HepG2 (cell line): Measurements from ENCODE around the gene VPS4B. TPM values are rescaled to one million over a fixed set of nuclear protein-coding genes. Genes with fewer than 3 reads are reported as not detected.

Experiments used
- ATAC-seq: fragments of 200-7000 bp; cut with Tn5 transposase; 3 replicates; pipeline ENCODE4 v1.9.1; 2020; ENCODE audit warnings: mild to moderate bottlenecking, moderate library complexity
- BruUV-seq: library from RNA; stranded (reverse); fragments of 400-500 nt; replicated peaks from 2 replicates; lab custom pipeline; 2021; lab: Mats Ljungman, UMichigan
- CTCF ChIA-PET: fragments of 300-600 bp; formaldehyde crosslinking; extraction: SDS; loops from one replicate; lab custom pipeline; 2021; ENCODE audit warnings: low total read pairs, inconsistent platforms, low intra/inter-chr PET ratio; lab: Yijun Ruan, JAX
- POLR2A ChIA-PET: fragments of 350-600 bp; sonication (Branson Sonifier 250); formaldehyde crosslinking; loops from one replicate; lab custom pipeline; 2020; ENCODE audit warnings: antibody characterized with exemption, inconsistent platforms; lab: Yijun Ruan, JAX
- DNase-seq: peaks from one replicate; pipeline ENCODE4 v3.0.0-alpha.2; 2015; ENCODE audit warnings: low spot score
- FAIRE-seq: peaks from 3 replicates; lab custom pipeline; 2011; peaks lifted over from hg19 to GRCh38; lab: Jason Lieb, UNC
- H2AFZ ChIP-seq: one replicate; pipeline ENCODE4 v1.6.1; 2011; ENCODE audit warnings: low read length, inconsistent platforms
- H3K27ac ChIP-seq: fragments of 300-600 bp; 3 replicates; pipeline ENCODE4 v1.8.0; 2011; ENCODE audit warnings: mixed run types, mild to moderate bottlenecking, mixed read lengths, low read length, inconsistent platforms; ENCODE audit not compliant: insufficient read depth; ENCODE audit errors: extremely low read length
- H3K27me3 ChIP-seq, 2 experiments: fragments of 200-600 bp in 1 of 2; 2 replicates in 1 of 2; 3 replicates in 1 of 2; pipeline versions ENCODE4 v1.6.0 to v1.8.0; 2011; ENCODE audit warnings: low read length in 2 of 2, mild to moderate bottlenecking in 2 of 2, moderate library complexity in 2 of 2, inconsistent platforms in 1 of 2; ENCODE audit not compliant: insufficient read depth in 2 of 2, control insufficient read depth in 1 of 2
- H3K36me3 ChIP-seq, 2 experiments: fragments of 200-600 bp in 1 of 2; replicated peaks in 1 of 2; 2 replicates in 1 of 2; 3 replicates in 1 of 2; pipeline versions ENCODE4 v1.5.1 to v1.8.0; 2011; ENCODE audit warnings: low read length in 2 of 2, inconsistent platforms in 1 of 2; ENCODE audit not compliant: insufficient read depth in 2 of 2, control insufficient read depth in 1 of 2
- H3K4me1 ChIP-seq: 2 replicates; pipeline ENCODE4 v1.5.1; 2012; ENCODE audit warnings: low read length, inconsistent platforms; ENCODE audit not compliant: insufficient read depth
- H3K4me2 ChIP-seq: 2 replicates; pipeline ENCODE4 v1.6.0; 2011; ENCODE audit warnings: low read depth, low read length, inconsistent platforms
- H3K4me3 ChIP-seq, 3 experiments: fragments of 200-600 bp in 1 of 3; sonication (generic), shearing (Covaris generic) in 1 of 3; replicated peaks in 1 of 3; 2 replicates each; pipeline ENCODE4 v1.5.1; 2011 to 2016; ENCODE audit warnings: low read length in 3 of 3, inconsistent platforms in 2 of 3, low read depth in 2 of 3, mild to moderate bottlenecking in 2 of 3, control low read depth in 1 of 3, mixed read lengths in 1 of 3; ENCODE audit not compliant: insufficient read depth in 1 of 3
- H3K79me2 ChIP-seq: one replicate; pipeline ENCODE4 v1.6.1; 2011; ENCODE audit warnings: low read length, inconsistent platforms; ENCODE audit not compliant: insufficient read depth
- H3K9ac ChIP-seq: 2 replicates; pipeline ENCODE4 v1.6.0; 2011; ENCODE audit warnings: mild to moderate bottlenecking, low read depth, low read length, inconsistent platforms; ENCODE audit not compliant: insufficient read depth
- H3K9me3 ChIP-seq: 2 replicates; pipeline ENCODE4 v1.5.1; 2012; ENCODE audit warnings: mild to moderate bottlenecking, low read length
- H4K20me1 ChIP-seq: 2 replicates; pipeline ENCODE4 v1.6.0; 2011; ENCODE audit warnings: inconsistent platforms, mild to moderate bottlenecking, low read length, moderate library complexity; ENCODE audit not compliant: insufficient read depth
- CEBPZ ChIP-seq: IDR thresholded peaks from 2 replicates; pipeline ENCODE4 v1.6.1; 2012; ENCODE audit warnings: low read length, improper control_type of control experiment
- GZF1 ChIP-seq: sonication (generic); formaldehyde crosslinking; IDR thresholded peaks from 2 replicates; pipeline ENCODE4 v1.5.1; 2020; ENCODE audit warnings: mild to moderate bottlenecking, missing genetic modification reagents
- JDP2 ChIP-seq: sonication (generic); formaldehyde crosslinking; IDR thresholded peaks from 2 replicates; pipeline ENCODE4 v1.8.1; 2022; ENCODE audit warnings: missing genetic modification reagents, borderline replicate concordance
- MYC ChIP-seq: sonication (generic); formaldehyde crosslinking; IDR thresholded peaks from 2 replicates; pipeline ENCODE4 v1.9.0; 2021; ENCODE audit warnings: missing genetic modification reagents, borderline replicate concordance
- NR2F6 ChIP-seq, 2 experiments: IDR thresholded peaks; 2 replicates each; pipeline ENCODE4 v1.6.1; 2016; ENCODE audit warnings: antibody characterized with exemption in 1 of 2, mild to moderate bottlenecking in 1 of 2
- PITX1 ChIP-seq: sonication (generic); formaldehyde crosslinking; IDR thresholded peaks from 2 replicates; pipeline ENCODE4 v1.5.1; 2020; ENCODE audit warnings: mild to moderate bottlenecking, missing genetic modification reagents
- POGZ ChIP-seq: sonication (generic); formaldehyde crosslinking; IDR thresholded peaks from 2 replicates; pipeline ENCODE4 v1.4.0; 2020; ENCODE audit warnings: mild to moderate bottlenecking, missing genetic modification reagents
- RXRA ChIP-seq: sonication (generic); formaldehyde crosslinking; IDR thresholded peaks from 2 replicates; pipeline ENCODE4 v1.5.1; 2020; ENCODE audit warnings: missing genetic modification reagents
- SMC3 ChIP-seq: IDR thresholded peaks from 2 replicates; pipeline ENCODE4 v1.6.1; 2011; ENCODE audit warnings: low read length, improper control_type of control experiment
- SNAPC4 ChIP-seq: sonication (generic); formaldehyde crosslinking; IDR thresholded peaks from 2 replicates; pipeline ENCODE4 v1.4.0; 2020; ENCODE audit warnings: mild to moderate bottlenecking, missing genetic modification reagents
- SP5 ChIP-seq: IDR thresholded peaks from 2 replicates; pipeline ENCODE4 v1.6.1; 2016; ENCODE audit warnings: low read depth, borderline replicate concordance
- SRY ChIP-seq: sonication (generic); formaldehyde crosslinking; IDR thresholded peaks from 2 replicates; pipeline ENCODE4 v1.8.0; 2022; ENCODE audit warnings: mild to moderate bottlenecking, missing genetic modification reagents
- ZBTB37 ChIP-seq: sonication (generic); formaldehyde crosslinking; IDR thresholded peaks from 2 replicates; pipeline ENCODE4 v1.4.0; 2020; ENCODE audit warnings: mild to moderate bottlenecking, missing genetic modification reagents
- ZFP37 ChIP-seq: sonication (generic); formaldehyde crosslinking; IDR thresholded peaks from 2 replicates; pipeline ENCODE4 v1.4.0; 2020; ENCODE audit warnings: missing genetic modification reagents, borderline replicate concordance
- ZFP41 ChIP-seq: sonication (generic); formaldehyde crosslinking; IDR thresholded peaks from 2 replicates; pipeline ENCODE4 v1.4.0; 2020; ENCODE audit warnings: mild to moderate bottlenecking, missing genetic modification reagents, borderline replicate concordance
- ZNF446 ChIP-seq: sonication (generic); formaldehyde crosslinking; IDR thresholded peaks from 2 replicates; pipeline ENCODE4 v1.5.0; 2020; ENCODE audit warnings: mild to moderate bottlenecking, missing genetic modification reagents
- ZNF547 ChIP-seq: sonication (generic); formaldehyde crosslinking; IDR thresholded peaks from 2 replicates; pipeline ENCODE4 v1.5.1; 2020; ENCODE audit warnings: mild to moderate bottlenecking, missing genetic modification reagents
- WGBS: methylation state at CpG from one replicate; pipeline ENCODE4 v1.1.6; 2017; ENCODE audit warnings: low lambda C conversion rate; 5-methylcytosine and 5-hydroxymethylcytosine counted together
- in situ Hi-C: cut with HindIII; loops from 2 replicates; pipeline ENCODE4 v1.10.0; 2017; ENCODE audit warnings: low pct_unique_long_range_greater_than_20kb; ENCODE audit not compliant: extremely low pct_ligation_motif_present
- intact Hi-C: fragments of 100-400 bp; cut with micrococcal nuclease; formaldehyde crosslinking; loops from one replicate; pipeline ENCODE4 v1.10.0; 2022; ENCODE audit not compliant: unreplicated experiment
- polyA plus RNA-seq, 8 experiments: library from polyadenylated mRNA; depleted of rRNA in 3 of 8; stranded (reverse) in 7 of 8; unstranded in 1 of 8; fragments of >200 nt; fragmentation: Illumina TruSeq in 4 of 8; extraction: Trizol in 4 of 8; gene quantifications; 2 replicates each; pipeline versions ENCODE4 v1.2.1 to v1.2.3, GENCODE V29; 2011 to 2016; ENCODE audit warnings: low read depth in 4 of 8, missing spikeins in 1 of 8, mixed read lengths in 1 of 8; ENCODE audit not compliant: insufficient read depth in 1 of 8
- total RNA-seq, 5 experiments: library from RNA; depleted of rRNA; stranded (reverse); fragments of >200 nt; fragmentation: Illumina TruSeq; extraction: Trizol; gene quantifications; 2 replicates each; pipeline ENCODE4 v1.2.3, GENCODE V29; 2016; ENCODE audit warnings: low read depth in 1 of 5

VPS4B gene
- total and polyA plus RNA-seq, 2 of the 13 experiments (the other 11 are each of a cell fraction or from before 2014, with no cell fraction given), result 12.8 to 25.9 TPM

- no peak for FAIRE-seq
- ATAC-seq, result no peak
- Histone ChIP-seq H3K27me3 (peaks cover 0 to 5% of the 10 kb centered on the region in 2 experiments; a peak in 1 of 5 replicates), H3K79me2 (no peaks in the 10 kb centered on the region), H3K4me2 (no peak overlapping the region), H3K4me1 (no peaks in the 10 kb centered on the region), H3K9me3 (no peaks in the 10 kb centered on the region), H3K4me3 (no peak overlapping the region), H4K20me1 (no peaks in the 10 kb centered on the region), H3K9ac (no peak overlapping the region), H2AFZ (no peak overlapping the region), H3K36me3 (no peaks in the 10 kb centered on the region), H3K27ac (no peak overlapping the region)
- in situ Hi-C loops, result no loop called here
- CTCF ChIA-PET, result no interaction called here
- DNase-seq, result no peak
- intact Hi-C loops, result no loop called here
- 45% methylated on average over 8 of the region's 8 CpGs for WGBS
- no TSS peak for BruUV-seq
- POLR2A ChIA-PET, result no interaction called here
- no peak for TF ChIP-seq ZBTB37 (CRISPR knock-in tag)
- TF ChIP-seq ZNF547 (CRISPR knock-in tag), result no peak
- TF ChIP-seq PITX1 (CRISPR knock-in tag), result no peak
- no peak for TF ChIP-seq RXRA (CRISPR knock-in tag)
- no peak for TF ChIP-seq JDP2 (CRISPR knock-in tag)
- TF ChIP-seq SP5 (CRISPR knock-in tag), result no peak
- no peak for TF ChIP-seq GZF1 (CRISPR knock-in tag)
- no peak for TF ChIP-seq SNAPC4 (CRISPR knock-in tag)
- no peak for TF ChIP-seq SMC3
- TF ChIP-seq ZNF446 (CRISPR knock-in tag), result no peak
- TF ChIP-seq ZFP41 (CRISPR knock-in tag), result no peak
- TF ChIP-seq NR2F6 (IDR thresholded peaks at IDR 0.05), result no peak
- no peak for TF ChIP-seq NR2F6 (CRISPR knock-in tag; IDR thresholded peaks at IDR 0.05)
- no peak for TF ChIP-seq CEBPZ
- no peak for TF ChIP-seq SRY
- TF ChIP-seq POGZ, result no peak
- no peak for TF ChIP-seq MYC
- TF ChIP-seq ZFP37 (CRISPR knock-in tag), result no peak
Observed at GRCh38 chr18:63454497-63454896, 32.2 kb upstream of the VPS4B start.
